ENCODE measurements around the gene LRRC75B. TPM values are rescaled to one million over a fixed set of nuclear protein-coding genes. Genes with fewer than 3 reads are reported as not detected.

LRRC75B gene
- total and polyA plus RNA-seq, 2 of the 13 experiments (the other 11 are each of a cell fraction or from before 2014, with no cell fraction given) = 11.8 to 34.8 TPM

GRCh38 chr22:24584166-24584790 lies 8.6 kb downstream of the LRRC75B start (continued):
- TF ChIP-seq ZNF333 (CRISPR knock-in tag; IDR thresholded peaks at IDR 0.05; ENCODE audit: borderline replicate concordance) (0 out of 2 replicates have a peak, but pooled peaks have one; percentile 43), ZNF704 (CRISPR knock-in tag; IDR thresholded peaks at IDR 0.05; ENCODE audit: borderline replicate concordance) (no peak), ZFP91 (CRISPR knock-in tag; IDR thresholded peaks at IDR 0.05; ENCODE audit: borderline replicate concordance) (peak; percentile 2; the same call in 1 of the 2 replicates), DMAP1 (CRISPR knock-in tag; IDR thresholded peaks at IDR 0.05) (no peak), TRIM22 (IDR thresholded peaks at IDR 0.05) (no peak), SOX6 (IDR thresholded peaks at IDR 0.05) (no peak), SOX6 (CRISPR knock-in tag; IDR thresholded peaks at IDR 0.05) (no peak), ZNF121 (CRISPR knock-in tag; IDR thresholded peaks at IDR 0.05) (peak; percentile 60; the same call in 1 of the 2 replicates)

Measured in HepG2 (cell line).